Measurements from ENCODE around the gene TRAPPC12.
A peak's percentile ranks its signal among the peaks of the same experiment; 100 is the strongest.

The TRAPPC12 gene

DNA sequence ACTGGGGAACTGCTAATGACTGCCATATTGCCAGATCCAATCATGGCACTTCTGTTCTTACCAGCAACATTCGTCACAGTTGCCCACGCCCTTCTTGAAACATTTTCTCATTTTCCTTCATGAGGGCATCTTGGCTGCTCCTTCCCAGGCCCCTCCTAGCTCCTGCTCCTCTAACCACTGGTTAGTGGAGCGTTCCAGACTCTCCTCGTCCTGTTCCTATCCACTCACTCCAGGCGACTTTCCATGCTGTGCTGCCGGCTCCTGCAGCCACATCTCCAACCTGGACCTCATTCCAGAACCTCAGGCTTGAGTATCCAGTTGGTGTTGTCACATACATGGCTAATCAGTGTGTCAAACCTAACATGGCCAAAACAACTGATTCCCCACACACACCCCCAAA, 141.1 kb downstream of the TRAPPC12 start:
- H3K4me3 ChIP-seq (replicated peaks in 1 of 2; ENCODE audit: low read depth in 2 of 2, low read length in 2 of 2) = no peak overlapping the region
- no peak for DNase-seq (ENCODE audit: low read depth in 2 of 2)
- TF ChIP-seq CTCF (IDR thresholded peaks at IDR 0.05; ENCODE audit: low read depth, low read length) = no peak

- no peak overlapping the region for H3K4me3 ChIP-seq (replicated peaks in 1 of 2; ENCODE audit: low read depth in 2 of 2, low read length in 2 of 2)
- TF ChIP-seq CTCF (IDR thresholded peaks at IDR 0.05; ENCODE audit: low read depth, low read length) = no peak
- DNase-seq (ENCODE audit: low read depth in 2 of 2) = peak; percentile 51 to 70
These were observed 143.5 kb downstream of the TRAPPC12 start for GRCh38 chr2:3522961-3523421.

- peak; percentile 46 to 63 for DNase-seq (ENCODE audit: low read depth in 2 of 2)
- TF ChIP-seq CTCF (IDR thresholded peaks at IDR 0.05; ENCODE audit: low read depth, low read length) = no peak
- H3K4me3 ChIP-seq (replicated peaks in 1 of 2; ENCODE audit: low read depth in 2 of 2, low read length in 2 of 2) = no peak overlapping the region
These were observed 144.1 kb downstream of the TRAPPC12 start for GRCh38 chr2:3523551-3524041.

DNA sequence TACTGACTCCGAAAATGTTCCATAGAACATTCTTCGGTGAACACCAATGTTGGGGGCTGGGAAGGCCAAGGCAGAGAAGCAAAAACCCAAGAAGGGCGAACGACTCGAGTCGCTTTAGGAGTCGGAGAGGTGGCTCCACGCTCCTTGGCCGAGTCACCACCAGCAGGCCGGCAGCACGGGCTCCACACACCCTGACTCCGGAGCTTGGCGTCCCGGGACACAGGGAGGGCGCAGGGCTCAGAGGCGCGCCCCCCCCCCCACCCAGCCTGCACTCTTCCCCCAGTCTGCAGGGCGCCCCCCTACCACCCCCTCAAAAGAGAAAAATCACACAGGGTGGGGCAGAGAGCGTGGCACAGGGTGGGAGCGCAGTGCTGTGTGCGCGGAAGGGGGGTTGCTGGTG, 147.4 kb downstream of the TRAPPC12 start:
- no peak for DNase-seq (ENCODE audit: low read depth in 2 of 2)
- no peak overlapping the region for H3K4me3 ChIP-seq (replicated peaks in 1 of 2; ENCODE audit: low read depth in 2 of 2, low read length in 2 of 2)
- no peak for TF ChIP-seq CTCF (IDR thresholded peaks at IDR 0.05; ENCODE audit: low read depth, low read length)

DNA sequence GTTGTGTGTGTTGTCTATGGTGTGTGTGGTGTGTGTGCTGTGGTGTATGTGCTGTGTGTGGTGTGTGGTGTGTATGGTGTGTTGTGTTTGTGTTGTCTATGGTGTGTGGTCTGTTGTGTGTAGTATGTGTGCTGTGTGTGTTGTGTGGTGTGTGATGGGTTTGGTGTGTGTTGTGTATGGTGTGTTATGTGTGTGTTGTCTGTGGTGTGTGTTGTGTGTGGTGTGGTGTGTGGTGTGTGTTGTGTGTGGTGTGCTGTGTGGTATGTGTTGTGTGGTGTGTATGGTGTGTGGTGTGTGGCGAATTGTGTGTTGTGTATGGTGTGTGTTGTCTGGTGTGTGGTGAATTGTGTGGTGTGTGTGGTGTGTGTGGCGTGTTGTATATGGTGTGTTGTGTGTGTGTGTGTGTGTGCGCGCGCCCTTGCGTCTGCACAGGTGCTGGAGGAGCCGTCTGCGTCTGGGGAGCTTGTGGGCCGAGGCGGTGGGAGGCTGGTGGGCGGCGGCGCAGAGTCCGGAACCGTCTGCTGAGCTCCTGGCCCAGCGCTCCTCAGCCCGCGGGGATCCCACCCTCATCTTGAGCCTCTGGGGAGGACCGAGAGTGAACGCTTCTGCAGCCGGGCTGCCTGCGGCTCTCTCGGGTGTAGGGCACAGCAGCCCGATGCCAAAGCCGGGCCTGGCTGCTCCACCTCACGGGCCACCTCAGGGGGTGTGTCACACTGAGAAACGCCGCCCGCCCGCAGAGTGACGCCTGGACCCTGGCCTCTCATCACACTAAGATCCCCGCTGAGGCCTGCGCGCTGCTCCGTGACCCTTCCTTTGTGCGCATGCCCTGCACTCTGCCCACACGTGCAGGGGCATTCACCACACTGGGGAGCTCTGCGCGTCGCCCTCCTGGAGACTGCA, 148.6 kb downstream of the TRAPPC12 start:
- DNase-seq (ENCODE audit: low read depth in 2 of 2) = no peak
- no peak overlapping the region for H3K4me3 ChIP-seq (replicated peaks in 1 of 2; ENCODE audit: low read depth in 2 of 2, low read length in 2 of 2)
- no peak for TF ChIP-seq CTCF (IDR thresholded peaks at IDR 0.05; ENCODE audit: low read depth, low read length)
